GM12874 (cell line): ENCODE data around the gene TRPM2.

Experiments used
- CTCF ChIP-seq: IDR thresholded peaks from 2 replicates; pipeline ENCODE4 v1.5.1; 2011; ENCODE audit warnings: low read depth, mild to moderate bottlenecking, control low read depth, low read length, moderate library complexity; ENCODE audit not compliant: insufficient read depth

TRPM2 gene

DNA sequence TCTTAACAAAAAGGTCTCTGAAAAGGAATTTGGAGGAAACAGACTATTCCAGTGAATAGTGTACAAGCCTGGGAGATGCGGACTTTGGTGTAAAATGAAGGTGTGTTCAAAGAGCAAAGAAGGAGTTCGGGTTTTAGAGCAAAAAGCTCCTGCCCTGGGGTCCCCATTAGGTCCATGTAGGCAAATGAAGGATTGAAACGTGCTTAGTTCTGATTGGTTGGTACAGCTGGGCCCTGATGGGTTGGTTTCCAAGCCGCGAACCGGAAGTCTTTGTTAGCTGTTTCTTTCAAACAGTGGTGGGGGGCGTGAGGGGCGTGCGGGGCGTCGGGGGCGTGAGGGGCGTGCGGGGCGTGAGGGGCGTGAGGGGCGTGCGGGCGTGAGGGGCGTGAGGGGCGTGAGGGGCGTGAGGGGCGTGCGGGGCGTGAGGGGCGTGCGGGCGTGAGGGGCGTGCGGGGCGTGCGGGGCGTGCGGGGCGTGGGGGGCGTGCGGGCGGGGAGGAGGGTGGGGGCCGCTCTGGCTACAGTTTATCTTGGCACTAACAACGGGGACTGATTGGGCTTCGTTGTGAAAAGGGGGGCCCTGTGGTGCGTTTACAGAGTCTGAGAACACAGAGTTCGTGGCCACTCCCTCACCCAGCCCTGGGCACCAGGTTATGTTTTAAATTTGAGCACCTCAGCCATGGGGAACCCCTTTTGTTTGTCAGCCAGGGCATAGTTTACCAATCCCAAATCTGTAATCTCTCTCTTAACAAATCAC, 131.3 kb downstream of the TRPM2 start:
- TF ChIP-seq CTCF = no peak

- TF ChIP-seq CTCF = no peak
Measured at GRCh38 chr21:44485254-44485793, 131.9 kb downstream of the TRPM2 start.

DNA sequence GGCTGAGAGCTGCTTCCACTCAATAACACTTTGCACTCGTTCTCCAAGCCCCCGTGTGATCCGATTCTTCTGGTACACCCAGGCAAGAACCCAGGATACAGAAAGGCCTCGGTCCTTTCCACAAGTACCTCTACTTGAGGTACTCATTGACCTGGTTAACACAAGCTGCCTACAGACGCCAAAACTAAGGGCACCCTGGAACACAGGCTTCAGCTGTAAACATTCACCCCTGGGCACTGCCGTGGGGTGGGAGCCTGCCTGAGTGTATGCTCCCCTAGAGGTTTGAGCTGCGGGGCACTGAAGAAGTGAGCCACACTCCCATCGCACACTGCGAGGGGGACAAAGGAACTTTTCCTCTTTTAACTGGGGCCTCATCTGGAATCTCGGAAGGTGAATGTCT, 132.4 kb downstream of the TRPM2 start:
- no peak for TF ChIP-seq CTCF

DNA sequence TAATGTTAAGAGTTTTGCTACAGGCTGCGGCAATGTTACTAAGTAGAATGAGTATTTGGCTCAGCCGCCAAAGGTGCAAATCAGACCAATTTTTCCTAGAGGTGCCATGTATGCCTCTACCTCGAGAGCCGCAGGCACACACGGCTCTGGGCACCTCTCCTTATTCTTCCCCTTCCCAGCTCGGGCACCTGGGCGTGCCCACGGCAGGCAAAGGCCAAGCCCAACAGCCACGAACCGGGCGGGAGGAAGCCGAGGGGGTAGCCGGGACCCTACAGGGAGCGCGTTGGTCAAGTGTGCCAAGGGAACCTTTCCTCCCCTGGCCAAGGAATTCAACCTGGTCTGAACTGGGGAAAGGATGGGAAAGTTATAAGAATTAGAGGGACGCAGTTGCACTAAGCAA, 132.9 kb downstream of the TRPM2 start:
- no peak for TF ChIP-seq CTCF

- peak; percentile 40; the same call in 1 of the 2 replicates for TF ChIP-seq CTCF
Measured at GRCh38 chr21:44487831-44488230, 134.4 kb downstream of the TRPM2 start.

DNA sequence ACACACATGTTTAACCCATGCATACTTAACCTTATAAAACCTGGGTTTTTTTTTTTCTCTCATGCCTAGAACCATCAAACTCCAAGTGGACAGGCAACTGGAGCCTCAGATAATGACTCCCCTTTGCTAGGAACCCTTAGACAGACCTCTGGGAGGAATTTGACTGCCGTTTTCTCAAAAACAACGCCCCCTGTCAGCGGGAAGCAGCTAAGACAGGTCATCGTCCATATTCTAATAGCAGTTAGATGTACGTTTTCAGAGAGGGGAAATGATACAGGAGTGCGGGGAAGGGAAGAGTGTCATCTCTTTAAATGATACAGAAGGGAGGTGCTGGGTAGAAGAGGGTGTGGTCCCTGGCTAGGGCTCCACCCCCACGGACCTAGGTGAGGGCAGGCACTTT, 136.5 kb downstream of the TRPM2 start:
- TF ChIP-seq CTCF = no peak; the same call in 1 of the 2 replicates

DNA sequence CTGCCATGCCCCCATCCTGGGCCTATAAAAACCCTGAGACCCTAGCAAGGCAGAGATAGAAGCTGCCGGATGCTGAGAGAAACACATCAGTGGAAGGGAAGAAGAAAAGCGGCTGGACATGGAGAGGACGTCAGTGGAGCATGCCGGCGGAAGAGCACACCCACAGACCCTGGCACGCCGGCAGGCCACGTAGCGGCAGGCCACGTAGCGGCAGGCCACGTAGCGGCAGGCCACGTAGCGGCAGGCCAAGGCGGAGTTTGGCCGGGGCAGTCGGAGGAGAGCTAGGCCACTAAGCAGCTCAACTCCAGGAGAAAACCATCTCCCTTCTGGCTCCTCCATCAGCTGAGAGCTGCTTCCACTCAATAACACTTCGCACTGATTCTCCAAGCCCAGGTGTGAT, 137.0 kb downstream of the TRPM2 start:
- no peak for TF ChIP-seq CTCF
